Ovary (tissue), 9 donors: Measurements from ENCODE around the gene CTCFL. TPM values are rescaled to one million over a fixed set of nuclear protein-coding genes. Genes with fewer than 3 reads are reported as not detected.

Source experiments
- DNase-seq, 5 donors: peaks; one replicate each; pipeline ENCODE4 v3.0.0-alpha.2; 2019 to 2020
- H3K27ac ChIP-seq, 2 donors: fragments of 200-600 bp; one replicate each; pipeline versions ENCODE4 v1.5.1 to v1.8.0; 2019 to 2022
- H3K27me3 ChIP-seq: fragments of 200-600 bp; one replicate; pipeline ENCODE4 v1.8.0; 2022
- H3K36me3 ChIP-seq: fragments of 200-600 bp; sonication (generic); one replicate; pipeline ENCODE4 v1.5.1; 2019
- H3K4me1 ChIP-seq: one replicate; pipeline ENCODE4 v1.8.1; 2013; ENCODE audit warnings: mild to moderate bottlenecking, moderate library complexity; ENCODE audit not compliant: insufficient read depth
- H3K4me3 ChIP-seq: fragments of 200-600 bp; sonication (generic); one replicate; pipeline ENCODE4 v1.5.1; 2017
- H3K9me3 ChIP-seq, 2 donors: fragments of 200-600 bp in 1 of 2; sonication (generic) in 1 of 2; one replicate each; pipeline versions ENCODE4 v1.5.1 to v1.8.1; 2013 to 2019; ENCODE audit warnings: mild to moderate bottlenecking in 1 of 2, moderate library complexity in 1 of 2
- CTCF ChIP-seq, 3 donors: fragments of 450-650 bp in 2 of 3; fragments of 200-600 bp in 1 of 3; IDR thresholded peaks; one replicate each; pipeline versions ENCODE4 v1.5.1 to v1.8.0; 2016 to 2022; ENCODE audit warnings: antibody characterized with exemption in 3 of 3, mild to moderate bottlenecking in 1 of 3
- EP300 ChIP-seq: sonication (generic); formaldehyde crosslinking; IDR thresholded peaks from one replicate; pipeline ENCODE4 v1.6.1; 2017; ENCODE audit warnings: antibody characterized with exemption
- POLR2A ChIP-seq: fragments of 450-650 bp; IDR thresholded peaks from one replicate; pipeline ENCODE4 v1.6.1; 2017; ENCODE audit warnings: antibody characterized with exemption, mild to moderate bottlenecking, moderate library complexity
- WGBS, 3 donors: extraction: QIAGEN DNeasy Blood & Tissue Kit in 1 of 3; methylation state at CpG; one replicate each; pipeline versions ENCODE4 v1.1.5 to v1.1.7; 2013 to 2017; 5-methylcytosine and 5-hydroxymethylcytosine counted together
- intact Hi-C, 4 donors: fragments of 100-400 bp; cut with DNase I; formaldehyde crosslinking; loops; one replicate each; pipeline versions ENCODE4 v1.11.0 to v1.15.1; 2022 to 2023
- polyA plus RNA-seq, 2 donors: library from polyadenylated mRNA; stranded (reverse); fragments of 200-250 nt in 1 of 2; fragments of 350-450 nt in 1 of 2; fragmentation: Illumina TruSeq in 1 of 2; extraction: RNeasy Lipid Tissue Mini Kit (QIAGEN cat#74804) in 1 of 2; gene quantifications; one replicate each; pipeline ENCODE4 v1.2.3, GENCODE V29; 2013 to 2014
- total RNA-seq, 7 donors: library from RNA; depleted of rRNA in 2 of 7; stranded (reverse); fragments of >200 nt in 2 of 7; fragmentation: NEBNext Ultra II Directional in 3 of 7; extraction: Animal tissue kit (Norgen Biotek cat#: 25700) in 3 of 7; gene quantifications; one replicate each; pipeline versions ENCODE4 v1.1.0 to v1.2.4, GENCODE V29; 2016 to 2023
- donor health status: DM: no; HTN: no; CAD: no; lungs with moderate emphysema.
- donor health status: DM: no; HTN: no; CAD: no.
- donor health status: Bipolar disorder and iron deficiency.
- donor health status: DM: yes; HTN: yes; CAD: no.
- donor health status: DM: no; HTN: no; CAD: no.
- donor health status: DM: yes; HTN: yes; CAD: no.

CTCFL gene
- total and polyA plus RNA-seq, 9 donors = 0.01 to 0.92 (median 0.17) TPM; not detected in 5

- H3K36me3 ChIP-seq = no peaks in the 10 kb centered on the region
- no peaks in the 10 kb centered on the region for H3K9me3 ChIP-seq
- H3K27me3 ChIP-seq = no peaks in the 10 kb centered on the region
- WGBS, 3 donors = 23 to 34% (median 28%) methylated on average over 17 of the region's 17 CpGs
- H3K27ac ChIP-seq = no peak overlapping the region
- intact Hi-C loops = no loop called here
- peak in 2 of 5 donors; percentile 23 to 49 for DNase-seq
- TF ChIP-seq EP300 (no peak), CTCF (IDR thresholded peaks at IDR 0.05) (no peak), POLR2A (no peak)
- H3K4me3 ChIP-seq = no peak overlapping the region
- H3K4me1 ChIP-seq = no peaks in the 10 kb centered on the region
These were observed 48.1 kb downstream of the CTCFL start for GRCh38 chr20:57476641-57477461.

DNA sequence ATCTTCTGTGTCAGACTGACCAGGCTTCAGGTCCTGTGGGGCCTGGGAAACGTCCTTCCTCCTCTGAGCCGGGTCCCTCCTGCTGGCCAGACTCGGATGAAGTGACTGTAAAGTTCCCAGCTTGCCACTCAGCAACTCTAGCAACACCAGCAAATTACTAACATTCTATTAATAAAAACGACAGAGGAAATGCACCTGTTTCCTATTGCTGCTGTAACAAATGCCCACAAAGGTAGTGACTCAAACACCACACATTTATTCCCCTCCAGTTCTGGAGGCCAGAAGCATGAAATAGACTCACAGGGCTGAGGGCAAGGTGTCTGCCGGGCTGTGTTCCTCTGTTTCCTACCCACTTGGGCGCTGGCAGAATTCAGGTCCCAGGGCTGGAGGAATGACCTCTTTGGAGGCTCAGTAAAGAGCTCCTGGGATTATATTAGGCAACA, 48.8 kb downstream of the CTCFL start:
- no peaks in the 10 kb centered on the region for H3K27me3 ChIP-seq
- H3K36me3 ChIP-seq = no peaks in the 10 kb centered on the region
- DNase-seq = peak in 2 of 5 donors; percentile 8 to 14
- 47 to 60% (median 60%) methylated on average over 6 of the region's 6 CpGs for WGBS, 3 donors
- H3K4me3 ChIP-seq = no peak overlapping the region
- no peaks in the 10 kb centered on the region for H3K4me1 ChIP-seq
- H3K27ac ChIP-seq = no peak overlapping the region
- H3K9me3 ChIP-seq = no peaks in the 10 kb centered on the region
- TF ChIP-seq POLR2A (no peak), EP300 (no peak), CTCF (IDR thresholded peaks at IDR 0.05) (no peak)
- intact Hi-C loops = no loop called here

- intact Hi-C loops = no loop called here
- Histone ChIP-seq H3K4me3 (no peak overlapping the region), H3K9me3 (no peaks in the 10 kb centered on the region), H3K27me3 (no peaks in the 10 kb centered on the region), H3K36me3 (no peaks in the 10 kb centered on the region), H3K4me1 (no peaks in the 10 kb centered on the region), H3K27ac (no peak overlapping the region)
- DNase-seq = peak in 1 of 5 donors; percentile 3
- 80 to 83% (median 81%) methylated on average over 8 of the region's 8 CpGs for WGBS, 3 donors
- TF ChIP-seq POLR2A = no peak
- no peak for TF ChIP-seq EP300
- no peak for TF ChIP-seq CTCF (IDR thresholded peaks at IDR 0.05)
These were observed 49.4 kb downstream of the CTCFL start for GRCh38 chr20:57475388-57476083.

DNA sequence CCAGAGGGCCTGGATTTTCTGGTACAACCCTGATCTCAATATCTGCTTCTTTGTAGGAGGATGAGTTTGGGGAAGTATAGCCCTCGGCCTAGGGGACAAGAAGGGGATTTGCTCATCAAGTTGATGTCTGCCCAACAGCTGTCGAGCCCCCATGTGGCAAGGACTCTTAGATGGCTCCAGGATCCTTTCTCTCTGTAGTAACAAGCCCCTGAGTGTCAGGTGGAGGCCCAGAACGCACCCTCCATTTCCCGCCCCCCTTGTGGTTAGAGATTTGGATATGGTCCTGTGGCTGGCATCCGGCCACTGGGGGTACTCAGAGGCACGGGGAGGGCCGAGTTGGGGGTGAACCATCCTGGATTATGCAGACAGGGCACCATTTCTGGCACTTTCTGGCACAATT, 50.1 kb downstream of the CTCFL start:
- Histone ChIP-seq H3K36me3 (no peaks in the 10 kb centered on the region), H3K27ac (no peak overlapping the region), H3K27me3 (no peaks in the 10 kb centered on the region), H3K4me1 (no peaks in the 10 kb centered on the region), H3K4me3 (no peak overlapping the region), H3K9me3 (no peaks in the 10 kb centered on the region)
- intact Hi-C loops = no loop called here
- WGBS, 3 donors = 80 to 85% (median 83%) methylated on average over 7 of the region's 7 CpGs
- TF ChIP-seq POLR2A (no peak), EP300 (no peak), CTCF (IDR thresholded peaks at IDR 0.05) (no peak)
- DNase-seq = peak in 1 of 5 donors; percentile 10
